Measurements from ENCODE around the gene LRRTM4.
"Not testable (repeated sequence)": the region's sequence is repeated elsewhere in the genome, so short reads cannot be mapped to it uniquely, and the experiment has no call there.

Gene LRRTM4

DNA sequence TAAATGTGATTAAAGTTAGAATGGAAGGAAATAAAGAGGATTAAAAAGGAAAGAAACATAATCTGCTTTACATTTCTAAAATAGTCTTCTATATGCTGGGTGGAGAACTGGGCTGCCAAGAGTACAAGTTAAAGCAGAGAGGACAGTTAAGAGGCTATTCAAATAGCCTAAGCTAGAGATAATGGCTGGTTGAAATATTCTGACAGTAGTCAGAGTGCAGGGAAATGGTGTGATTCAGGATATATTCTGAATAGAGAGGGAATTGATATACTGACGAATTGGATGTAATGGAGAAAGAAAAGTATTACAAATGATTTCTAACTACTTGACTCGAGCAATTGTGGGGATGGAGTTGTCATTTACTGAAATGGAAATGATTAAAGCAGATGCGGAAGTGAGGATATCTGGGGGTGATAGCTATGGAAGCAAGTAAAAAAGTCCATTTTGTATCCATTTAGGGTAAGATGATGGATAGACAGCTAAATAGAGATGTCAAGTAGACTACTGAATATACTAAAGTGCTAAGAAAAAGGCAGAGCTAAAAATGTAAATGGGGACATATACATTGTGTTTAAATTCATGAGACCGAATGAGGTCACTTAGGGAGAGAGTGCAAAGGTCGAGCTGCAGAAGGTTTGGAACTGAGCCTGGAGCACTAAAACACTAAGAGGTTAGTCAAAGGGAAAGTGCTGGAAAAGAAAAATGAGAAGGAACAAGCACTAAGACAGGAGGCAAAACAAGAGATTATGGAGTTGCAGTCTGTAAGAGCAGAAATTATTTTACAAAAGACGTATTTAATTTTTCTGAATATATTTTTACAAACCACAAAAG is 696.8 kb downstream of the LRRTM4 start:
- Histone ChIP-seq H3K27me3 (ENCODE audit: control insufficient read depth, insufficient read depth, low read length, poor library complexity, severe bottlenecking) (no peaks in the 10 kb centered on the region), H3K36me3 (ENCODE audit: control insufficient read depth, insufficient read depth, low read length) (no peaks in the 10 kb centered on the region), H3K4me3 (ENCODE audit: insufficient read depth, low read depth, low read length) (no peak overlapping the region), H3K27ac (ENCODE audit: insufficient read depth, low read depth, low read length, poor library complexity, severe bottlenecking) (no peak overlapping the region), H3K4me1 (ENCODE audit: control insufficient read depth, insufficient read depth, low read length) (no peaks in the 10 kb centered on the region), H3K9me3 (ENCODE audit: control insufficient read depth, low read length) (no peaks in the 10 kb centered on the region)
- 89 to 92% methylated on average over 5 of the region's 6 CpGs for whole genome bisulfite sequencing, 2 experiments

GRCh38 chr2:76821731-76822130 is 700.4 kb downstream of the LRRTM4 start:
- Histone ChIP-seq H3K27ac (ENCODE audit: insufficient read depth, low read depth, low read length, poor library complexity, severe bottlenecking) (no peak overlapping the region), H3K4me3 (ENCODE audit: insufficient read depth, low read depth, low read length) (no peak overlapping the region), H3K9me3 (ENCODE audit: control insufficient read depth, low read length) (no peaks in the 10 kb centered on the region), H3K27me3 (ENCODE audit: control insufficient read depth, insufficient read depth, low read length, poor library complexity, severe bottlenecking) (no peaks in the 10 kb centered on the region), H3K36me3 (ENCODE audit: control insufficient read depth, insufficient read depth, low read length) (no peaks in the 10 kb centered on the region), H3K4me1 (ENCODE audit: control insufficient read depth, insufficient read depth, low read length) (no peaks in the 10 kb centered on the region)
- WGBS, 2 experiments = 100% methylated on average over 1 of the region's 2 CpGs

- no peaks in the 10 kb centered on the region for H3K36me3 ChIP-seq (ENCODE audit: control insufficient read depth, insufficient read depth, low read length)
- no peak overlapping the region for H3K27ac ChIP-seq (ENCODE audit: insufficient read depth, low read depth, low read length, poor library complexity, severe bottlenecking)
- H3K4me3 ChIP-seq (ENCODE audit: insufficient read depth, low read depth, low read length) = no peak overlapping the region
- H3K9me3 ChIP-seq (ENCODE audit: control insufficient read depth, low read length) = no peaks in the 10 kb centered on the region
- H3K27me3 ChIP-seq (ENCODE audit: control insufficient read depth, insufficient read depth, low read length, poor library complexity, severe bottlenecking) = no peaks in the 10 kb centered on the region
- no peaks in the 10 kb centered on the region for H3K4me1 ChIP-seq (ENCODE audit: control insufficient read depth, insufficient read depth, low read length)
- 100% methylated on average over 1 of the region's 1 CpG; no CpG with 5 or more reads in 1 of the 2 experiments for WGBS, 2 experiments
Observed at GRCh38 chr2:76813084-76813483, 709.1 kb downstream of the LRRTM4 start.

DNA sequence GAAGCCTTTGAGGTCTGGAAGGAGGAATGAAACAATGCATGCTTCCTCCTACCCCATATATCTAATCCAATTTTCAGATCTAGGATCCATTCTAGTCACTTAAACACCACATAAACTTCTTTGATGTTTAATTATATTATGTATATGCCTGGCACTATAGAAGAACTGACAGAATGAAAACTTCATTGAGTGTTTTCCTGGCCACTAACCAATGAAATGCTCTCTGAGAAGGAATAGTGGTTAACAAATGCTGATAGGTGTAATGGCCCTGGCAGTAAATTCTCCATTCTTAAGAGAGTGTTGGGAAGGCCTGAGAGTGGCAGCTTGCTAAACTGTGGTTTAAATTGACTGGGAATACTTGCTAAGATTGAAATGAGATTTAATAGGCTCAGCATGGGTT is 710.0 kb downstream of the LRRTM4 start:
- Histone ChIP-seq H3K4me1 (ENCODE audit: control insufficient read depth, insufficient read depth, low read length) (no peaks in the 10 kb centered on the region), H3K4me3 (ENCODE audit: insufficient read depth, low read depth, low read length) (no peak overlapping the region), H3K36me3 (ENCODE audit: control insufficient read depth, insufficient read depth, low read length) (no peaks in the 10 kb centered on the region), H3K27me3 (ENCODE audit: control insufficient read depth, insufficient read depth, low read length, poor library complexity, severe bottlenecking) (no peaks in the 10 kb centered on the region), H3K27ac (ENCODE audit: insufficient read depth, low read depth, low read length, poor library complexity, severe bottlenecking) (no peak overlapping the region), H3K9me3 (ENCODE audit: control insufficient read depth, low read length) (no peaks in the 10 kb centered on the region)

DNA sequence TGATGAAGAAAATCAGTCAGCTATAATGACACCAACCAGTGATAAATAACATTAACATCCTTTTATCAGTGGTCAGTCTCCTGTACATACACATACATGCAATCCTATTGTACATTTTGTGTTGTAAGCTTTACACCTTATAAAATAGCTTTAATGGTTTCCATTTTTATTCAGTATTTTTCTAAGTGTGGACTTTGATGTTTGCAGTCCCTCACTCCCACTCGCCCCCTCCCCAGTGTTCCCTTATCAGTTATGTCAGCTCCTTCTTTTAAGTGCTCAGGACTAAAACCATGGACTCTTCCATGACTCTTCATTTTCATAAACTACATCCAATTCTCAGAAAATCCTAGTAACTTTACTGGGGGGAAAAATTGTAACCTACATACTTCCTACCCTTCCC is 713.0 kb downstream of the LRRTM4 start:
- Histone ChIP-seq H3K27me3 (ENCODE audit: control insufficient read depth, insufficient read depth, low read length, poor library complexity, severe bottlenecking) (no peaks in the 10 kb centered on the region), H3K4me1 (ENCODE audit: control insufficient read depth, insufficient read depth, low read length) (no peaks in the 10 kb centered on the region), H3K36me3 (ENCODE audit: control insufficient read depth, insufficient read depth, low read length) (no peaks in the 10 kb centered on the region), H3K9me3 (ENCODE audit: control insufficient read depth, low read length) (no peaks in the 10 kb centered on the region), H3K27ac (ENCODE audit: insufficient read depth, low read depth, low read length, poor library complexity, severe bottlenecking) (no peak overlapping the region), H3K4me3 (ENCODE audit: insufficient read depth, low read depth, low read length) (no peak overlapping the region)
- WGBS, 2 experiments = 96 to 100% methylated on average over 1 of the region's 1 CpG

- no peaks in the 10 kb centered on the region for H3K9me3 ChIP-seq (ENCODE audit: control insufficient read depth, low read length)
- H3K27me3 ChIP-seq (ENCODE audit: control insufficient read depth, insufficient read depth, low read length, poor library complexity, severe bottlenecking) = no peaks in the 10 kb centered on the region
- H3K27ac ChIP-seq (ENCODE audit: insufficient read depth, low read depth, low read length, poor library complexity, severe bottlenecking) = no peak overlapping the region
- WGBS, 2 experiments = no CpG with 5 or more reads among the region's 1 CpG
- no peaks in the 10 kb centered on the region for H3K36me3 ChIP-seq (ENCODE audit: control insufficient read depth, insufficient read depth, low read length)
- H3K4me1 ChIP-seq (ENCODE audit: control insufficient read depth, insufficient read depth, low read length) = no peaks in the 10 kb centered on the region
- no peak overlapping the region for H3K4me3 ChIP-seq (ENCODE audit: insufficient read depth, low read depth, low read length)
Observed at GRCh38 chr2:76808732-76809131, 713.4 kb downstream of the LRRTM4 start.

GRCh38 chr2:76793647-76794334 is 728.4 kb downstream of the LRRTM4 start:
- 97% methylated on average over 4 of the region's 4 CpGs for WGBS, 2 experiments
- Histone ChIP-seq H3K4me3 (ENCODE audit: insufficient read depth, low read depth, low read length) (no peak overlapping the region), H3K27me3 (ENCODE audit: control insufficient read depth, insufficient read depth, low read length, poor library complexity, severe bottlenecking) (no peaks in the 10 kb centered on the region), H3K9me3 (ENCODE audit: control insufficient read depth, low read length) (no peaks in the 10 kb centered on the region), H3K27ac (ENCODE audit: insufficient read depth, low read depth, low read length, poor library complexity, severe bottlenecking) (no peak overlapping the region), H3K4me1 (ENCODE audit: control insufficient read depth, insufficient read depth, low read length) (no peaks in the 10 kb centered on the region), H3K36me3 (ENCODE audit: control insufficient read depth, insufficient read depth, low read length) (no peaks in the 10 kb centered on the region)

GRCh38 chr2:76781313-76781712 is 740.9 kb downstream of the LRRTM4 start:
- 67 to 77% methylated on average over 22 of the region's 22 CpGs for WGBS, 2 experiments
- H3K4me1 ChIP-seq (ENCODE audit: control insufficient read depth, insufficient read depth, low read length); H3K27me3 ChIP-seq (ENCODE audit: control insufficient read depth, insufficient read depth, low read length, poor library complexity, severe bottlenecking); H3K36me3 ChIP-seq (ENCODE audit: control insufficient read depth, insufficient read depth, low read length); H3K9me3 ChIP-seq (ENCODE audit: control insufficient read depth, low read length); H3K27ac ChIP-seq (ENCODE audit: insufficient read depth, low read depth, low read length, poor library complexity, severe bottlenecking); H3K4me3 ChIP-seq (ENCODE audit: insufficient read depth, low read depth, low read length): not testable (repeated sequence)

DNA sequence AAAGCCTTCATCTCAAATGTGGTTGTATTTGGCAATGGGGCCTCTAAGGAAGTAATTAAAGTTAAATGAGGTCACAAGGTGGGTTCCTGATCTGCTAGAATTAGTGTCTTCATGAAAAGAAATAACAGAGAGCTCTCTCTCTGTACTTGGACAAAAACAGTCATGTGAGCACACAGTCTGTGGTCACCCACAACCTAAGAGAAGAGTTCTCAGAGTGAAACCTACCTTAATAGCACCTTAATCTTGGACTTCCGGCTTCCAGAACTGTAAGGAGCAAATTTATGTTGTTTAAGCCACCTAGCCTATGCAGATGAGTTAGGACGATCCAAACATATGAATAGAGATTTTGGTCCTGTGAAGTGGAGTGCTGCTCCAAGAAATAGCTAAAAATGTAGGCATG is 758.9 kb downstream of the LRRTM4 start:
- Histone ChIP-seq H3K27me3 (ENCODE audit: control insufficient read depth, insufficient read depth, low read length, poor library complexity, severe bottlenecking) (no peaks in the 10 kb centered on the region), H3K27ac (ENCODE audit: insufficient read depth, low read depth, low read length, poor library complexity, severe bottlenecking) (no peak overlapping the region), H3K4me1 (ENCODE audit: control insufficient read depth, insufficient read depth, low read length) (no peaks in the 10 kb centered on the region), H3K4me3 (ENCODE audit: insufficient read depth, low read depth, low read length) (no peak overlapping the region), H3K36me3 (ENCODE audit: control insufficient read depth, insufficient read depth, low read length) (no peaks in the 10 kb centered on the region), H3K9me3 (ENCODE audit: control insufficient read depth, low read length) (no peaks in the 10 kb centered on the region)
- 93 to 94% methylated on average over 2 of the region's 2 CpGs for WGBS, 2 experiments

- Histone ChIP-seq H3K9me3 (ENCODE audit: control insufficient read depth, low read length) (no peaks in the 10 kb centered on the region), H3K27ac (ENCODE audit: insufficient read depth, low read depth, low read length, poor library complexity, severe bottlenecking) (no peak overlapping the region), H3K36me3 (ENCODE audit: control insufficient read depth, insufficient read depth, low read length) (no peaks in the 10 kb centered on the region), H3K4me3 (ENCODE audit: insufficient read depth, low read depth, low read length) (no peak overlapping the region), H3K4me1 (ENCODE audit: control insufficient read depth, insufficient read depth, low read length) (no peaks in the 10 kb centered on the region), H3K27me3 (ENCODE audit: control insufficient read depth, insufficient read depth, low read length, poor library complexity, severe bottlenecking) (no peaks in the 10 kb centered on the region)
- WGBS, 2 experiments = 90 to 97% methylated on average over 4 of the region's 4 CpGs
Observed at GRCh38 chr2:76760367-76760704, 761.8 kb downstream of the LRRTM4 start.

Data from ectodermal cell (in vitro differentiated cells).